Activated CD4-positive, alpha-beta T cell treated with anti-CD3 and anti-CD28 coated beads, Interleukin-2, amount 50 U/mL, for 1 hour (primary cell): ENCODE results near the gene SECTM1.
A peak's percentile ranks its signal among the peaks of the same experiment; 100 is the strongest.

Experiments used
- DNase-seq: peaks from one replicate; pipeline ENCODE4 v3.0.0-alpha.2; 2020

Gene SECTM1

DNA sequence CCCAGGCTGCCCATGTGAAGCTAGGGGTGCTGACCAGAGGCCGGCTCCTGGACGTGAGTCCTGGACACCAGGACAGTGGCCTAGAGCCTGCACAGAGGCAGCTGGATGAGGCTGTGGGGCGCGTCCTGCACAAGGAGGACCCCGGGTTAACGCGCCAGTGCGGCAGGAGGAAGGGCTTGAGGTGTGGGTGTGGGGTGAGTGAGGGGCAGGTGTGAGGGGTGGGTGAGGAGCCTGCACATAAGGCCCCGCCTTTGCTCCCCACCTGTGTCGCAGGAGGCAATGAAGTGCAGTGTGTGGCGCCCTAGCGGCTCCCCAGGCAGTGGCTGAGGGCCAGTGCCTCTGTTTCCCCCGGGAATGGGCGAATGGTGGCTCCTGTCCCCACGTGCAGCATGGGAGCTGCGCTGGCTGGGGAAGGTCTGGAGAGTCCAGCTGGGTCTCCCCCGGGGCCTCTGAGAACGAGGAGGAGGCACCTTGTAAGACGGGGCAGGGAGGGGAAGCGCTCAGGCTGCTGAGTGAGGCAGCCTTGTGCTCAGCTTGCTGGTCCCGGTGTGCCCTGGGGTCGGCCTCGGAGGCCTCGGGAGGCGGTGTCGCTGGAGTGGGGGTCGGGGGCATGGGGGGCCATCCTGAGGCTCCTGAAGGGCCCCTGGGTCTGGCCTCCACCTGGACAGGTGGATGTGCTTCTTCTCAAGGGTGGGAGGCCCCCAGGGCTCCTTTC is 19.4 kb downstream of the SECTM1 start:
- DNase-seq: no peak

DNA sequence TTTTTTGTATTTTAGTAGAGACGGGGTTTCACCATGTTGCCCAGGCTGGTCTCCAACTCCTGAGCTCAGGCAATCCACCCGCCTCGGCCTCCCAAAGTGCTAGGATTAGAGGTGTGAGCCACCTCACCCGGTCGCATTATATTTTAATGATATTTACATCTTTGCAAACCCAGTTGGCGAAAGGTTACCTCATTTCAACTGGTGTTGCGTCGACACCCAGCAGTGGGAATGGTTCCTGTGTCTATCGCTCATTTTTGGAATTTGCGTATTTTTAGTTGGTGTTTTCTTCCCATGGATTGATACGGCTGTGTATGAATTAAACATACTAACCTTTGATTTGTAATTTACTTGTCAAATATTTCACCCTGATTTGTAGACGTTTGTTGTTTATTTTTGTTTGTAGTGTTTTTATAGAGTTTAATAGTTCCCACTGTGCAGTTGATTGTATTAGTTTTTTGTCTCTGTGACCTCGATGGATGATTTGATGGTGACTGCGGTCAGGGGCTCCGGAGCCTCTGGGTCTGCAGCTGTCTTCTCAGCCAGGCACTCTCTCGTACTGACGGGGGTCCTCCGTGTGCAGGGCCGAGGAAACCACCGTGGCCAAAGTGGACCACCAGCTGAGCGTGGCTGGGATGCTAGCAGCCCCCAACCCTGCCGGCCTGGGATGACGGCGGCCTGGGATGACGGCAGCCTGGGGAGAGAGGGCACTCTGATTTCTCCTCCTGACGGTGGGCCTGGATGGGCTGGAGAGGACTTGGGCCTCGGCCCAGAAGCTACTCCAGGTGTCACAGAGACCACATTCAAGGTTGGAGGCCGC is 20.2 kb downstream of the SECTM1 start:
- DNase-seq: no peak

DNA sequence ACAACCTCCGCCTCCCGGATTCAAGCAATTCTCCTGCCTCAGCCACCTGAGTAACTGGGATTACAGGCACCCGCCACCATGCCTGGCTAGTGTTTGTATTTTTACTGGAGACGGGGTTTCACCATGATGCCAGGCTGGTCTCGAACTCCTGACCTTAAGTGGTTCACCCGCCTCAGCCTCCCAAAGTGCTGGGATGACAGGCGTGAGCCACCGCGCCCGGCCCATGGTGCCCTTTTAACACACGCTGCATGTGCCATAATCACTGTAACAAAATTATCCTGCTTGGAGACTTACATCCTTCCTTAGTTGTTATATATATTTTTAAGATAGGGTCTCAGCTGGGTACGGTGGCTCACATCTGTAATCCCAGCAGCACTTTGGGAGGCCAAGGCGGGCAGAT is 21.6 kb downstream of the SECTM1 start:
- no peak for DNase-seq

DNA sequence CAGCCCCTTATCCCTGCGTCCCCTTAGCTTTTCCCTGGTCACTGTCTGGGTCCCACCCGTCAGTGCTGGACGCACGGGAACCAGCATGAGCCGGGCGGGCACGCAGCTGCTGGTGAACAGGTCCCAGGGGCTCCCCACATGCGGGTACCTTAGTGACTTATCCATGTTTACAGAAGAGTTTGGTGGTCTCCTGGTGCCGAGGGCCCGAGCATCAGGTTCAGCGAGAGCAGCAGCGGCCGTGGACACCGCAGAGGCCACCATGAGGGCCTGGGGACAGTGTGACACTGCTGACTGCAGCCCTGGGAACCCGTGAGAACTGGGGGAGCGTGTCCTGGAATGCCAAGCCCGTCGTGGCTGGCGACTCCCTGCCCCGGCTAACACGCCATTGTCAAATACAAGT is 22.7 kb downstream of the SECTM1 start:
- DNase-seq: no peak

DNA sequence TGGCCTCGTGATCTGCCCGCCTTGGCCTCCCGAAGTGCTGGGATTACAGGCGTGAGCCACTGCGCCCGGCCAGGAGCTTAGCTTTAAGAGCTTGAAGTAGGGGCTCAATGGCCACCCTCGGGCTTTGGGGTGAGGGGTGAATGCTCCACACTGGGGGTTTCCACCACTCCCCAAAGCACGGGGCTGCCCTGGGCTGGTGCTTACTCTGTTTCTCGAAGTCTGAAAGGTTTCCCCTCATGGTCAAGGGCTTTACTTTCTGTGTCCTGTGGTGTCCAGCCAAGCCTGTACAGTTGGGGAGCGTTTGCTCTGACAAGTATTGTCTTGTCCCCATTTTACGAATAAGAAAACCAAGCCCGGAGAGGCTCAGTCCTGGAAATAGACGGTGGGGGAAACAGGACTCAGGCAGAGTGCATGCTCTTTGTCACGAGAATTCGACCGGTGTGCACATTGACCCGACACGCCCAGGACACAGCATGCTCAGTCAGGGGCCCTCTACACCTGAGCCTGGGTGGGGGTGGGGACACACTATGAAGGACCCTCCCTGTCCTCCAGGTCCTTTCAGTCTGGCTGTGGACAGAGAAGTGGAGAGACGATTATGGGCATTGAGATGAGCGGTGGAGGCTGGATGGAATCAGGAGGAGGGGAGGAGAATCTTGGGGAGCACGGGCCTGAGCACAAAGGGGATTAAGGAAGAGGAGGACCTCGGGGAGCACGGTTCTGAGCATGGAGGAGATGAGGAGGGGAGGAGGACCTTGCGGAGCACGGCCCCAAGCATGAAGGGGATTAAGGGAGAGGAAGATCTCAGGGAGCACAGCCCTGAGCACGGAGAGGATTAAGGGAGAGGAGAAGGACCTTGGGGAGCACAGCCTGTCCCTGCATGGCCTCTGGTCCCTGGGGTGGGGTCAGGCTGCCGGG is 23.7 kb downstream of the SECTM1 start:
- DNase-seq: no peak

DNA sequence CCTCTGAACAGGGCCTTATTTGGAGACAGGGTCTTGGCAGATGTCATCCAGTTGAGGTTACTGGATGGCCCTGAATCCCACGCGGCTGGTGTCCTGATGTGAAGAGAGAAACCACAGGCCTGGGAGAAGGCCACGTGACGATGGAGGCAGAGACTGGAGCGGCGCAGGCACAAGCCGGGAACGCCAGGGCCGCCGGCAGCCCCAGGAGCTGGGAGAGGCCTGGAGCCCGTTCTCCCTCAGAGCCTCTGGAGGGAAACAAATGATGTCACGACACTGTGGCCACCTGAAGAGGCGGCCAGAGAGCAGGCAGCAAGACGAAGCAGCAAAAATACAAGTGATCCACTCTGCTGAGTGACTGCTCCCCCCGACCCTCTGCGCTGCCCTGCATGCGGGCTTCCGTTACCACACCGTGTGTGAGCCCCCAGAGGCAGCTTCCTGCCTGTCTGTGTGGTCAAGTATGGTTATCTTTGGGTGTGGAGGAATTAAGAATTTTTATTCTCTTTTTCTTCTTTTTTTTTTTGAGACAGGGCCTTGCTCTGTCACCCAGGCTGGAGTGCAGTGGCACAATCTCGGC is 27.8 kb downstream of the SECTM1 start:
- DNase-seq: no peak

DNA sequence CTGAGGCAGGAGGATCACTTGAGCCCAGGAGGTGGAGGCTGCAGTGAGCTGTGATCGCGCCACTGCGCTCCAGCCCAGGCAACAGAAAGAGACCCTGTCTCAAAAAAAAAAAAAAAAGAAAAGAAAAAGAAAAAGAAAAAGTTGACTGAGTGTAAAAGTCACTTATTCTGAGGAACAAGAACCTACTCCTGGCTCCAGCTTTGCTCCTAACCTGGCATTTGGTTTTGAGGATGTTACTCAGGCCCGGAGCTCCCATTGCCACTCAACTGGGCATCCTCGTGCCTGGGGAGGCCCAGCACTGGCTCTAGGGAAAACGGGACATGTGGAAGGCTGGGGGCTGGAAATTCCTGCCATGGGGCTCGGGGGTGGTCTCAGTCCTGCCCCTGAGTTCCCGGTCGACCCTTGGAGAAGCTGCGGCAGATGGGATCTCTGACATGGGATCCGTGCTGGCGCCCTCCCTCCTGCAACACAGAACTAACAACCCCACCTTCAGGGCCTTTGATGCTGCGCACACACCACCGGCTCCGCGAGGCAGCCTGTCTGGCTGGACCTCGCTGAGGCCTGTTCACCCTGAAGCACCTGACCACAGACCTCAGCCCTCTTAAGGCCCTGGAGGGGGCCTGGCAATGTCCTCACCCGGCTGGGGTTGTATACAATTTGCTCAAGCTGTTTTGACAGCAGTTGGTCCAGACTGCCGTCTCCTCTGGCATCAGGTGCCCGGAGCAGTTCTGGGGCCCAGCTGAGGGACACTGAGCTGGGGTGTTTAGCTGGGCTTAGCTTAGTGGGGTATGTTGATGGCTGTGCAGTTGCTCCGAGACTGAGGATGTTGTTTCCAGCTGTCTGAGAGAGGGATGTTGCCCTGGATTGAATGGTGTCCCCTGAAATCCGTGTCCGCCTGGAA is 28.5 kb downstream of the SECTM1 start:
- no peak for DNase-seq

DNA sequence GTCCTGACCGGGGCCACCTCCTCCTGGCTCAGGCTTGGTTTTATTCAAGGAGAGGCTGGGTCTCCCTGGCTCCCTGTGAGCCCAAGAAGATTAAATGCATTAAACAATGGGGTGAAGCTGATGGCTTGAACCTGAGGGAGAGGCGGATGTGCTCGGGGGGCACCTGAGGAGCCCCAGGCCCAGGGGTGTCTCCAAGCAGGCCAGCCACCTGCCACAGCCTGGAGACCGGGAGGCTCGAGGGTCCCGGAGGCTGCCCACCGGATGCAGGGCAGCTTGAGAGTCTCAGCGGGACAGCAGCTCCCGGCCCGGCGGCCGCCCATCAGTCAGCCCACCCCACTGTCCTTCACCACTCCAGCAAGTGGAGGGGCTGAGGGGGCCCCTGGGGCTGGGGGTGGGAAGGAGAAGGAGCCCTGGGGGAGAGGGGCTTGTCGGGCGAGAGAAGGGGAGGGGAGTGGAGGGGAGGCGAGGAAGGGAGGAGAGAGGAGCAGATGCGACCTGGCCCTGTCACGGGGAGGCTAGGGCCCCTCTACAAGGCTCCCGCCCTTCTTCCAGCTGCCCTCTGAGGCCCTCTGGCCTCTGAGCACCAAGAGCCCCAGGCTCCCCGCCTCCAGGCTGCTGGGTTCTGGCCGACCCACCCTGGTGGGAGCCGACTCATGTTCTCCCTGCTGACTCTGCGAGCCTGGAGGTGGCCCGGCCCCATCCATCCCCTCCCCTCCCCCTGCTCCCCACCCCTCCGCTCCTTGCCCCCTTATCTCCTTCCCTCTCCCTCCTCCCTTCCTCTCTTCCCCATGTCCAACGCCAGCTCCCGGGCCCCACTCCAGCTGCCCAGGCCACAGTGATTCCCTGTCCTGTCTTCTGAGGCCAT is 29.4 kb downstream of the SECTM1 start:
- DNase-seq: no peak

DNA sequence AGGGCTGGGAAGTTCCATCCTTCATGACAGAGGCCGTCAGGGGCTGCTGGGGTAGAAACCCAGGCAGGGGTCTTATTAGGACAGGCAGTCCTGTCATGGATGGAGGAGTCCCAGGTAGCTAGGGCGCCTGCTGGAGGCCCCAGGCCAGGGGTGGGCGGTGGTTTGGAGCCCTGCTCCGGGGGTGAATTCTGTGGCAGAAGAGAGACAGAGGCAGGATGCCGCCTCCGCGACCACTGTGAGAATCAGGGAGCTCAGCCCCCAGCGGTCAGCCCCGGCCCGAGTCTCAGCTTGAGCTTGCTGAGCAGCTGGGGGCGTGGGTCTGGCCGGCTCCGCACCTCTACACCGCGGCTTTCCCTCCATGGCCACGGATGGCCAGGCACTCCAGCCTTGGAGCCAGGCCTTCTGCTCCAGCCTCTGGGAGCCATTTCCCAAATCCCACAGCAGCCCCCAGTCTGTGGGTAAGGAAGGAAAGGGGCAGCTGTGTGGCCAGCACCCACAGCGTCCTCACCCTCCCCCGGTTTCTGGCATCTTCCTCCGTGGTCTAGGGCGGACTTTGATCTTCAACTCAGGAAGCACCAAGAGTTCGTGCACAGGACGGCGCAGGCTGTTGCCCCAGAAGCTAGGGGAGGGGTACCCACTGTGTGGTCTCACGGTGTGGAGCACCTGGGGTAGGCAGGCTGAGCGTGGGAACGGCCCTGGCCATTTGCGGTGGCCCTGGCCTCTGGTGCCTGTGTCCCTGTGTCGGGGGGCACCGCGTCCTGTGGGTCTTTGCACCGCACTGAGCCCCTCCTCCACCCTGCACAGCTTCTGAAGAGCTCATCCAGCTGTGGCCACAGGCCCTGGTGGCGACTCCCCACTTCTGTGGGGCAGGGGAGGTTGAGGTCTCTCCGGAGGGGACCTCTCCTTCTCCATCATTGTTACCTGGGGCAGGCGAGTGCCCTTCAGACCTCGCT is 30.3 kb downstream of the SECTM1 start:
- peak; percentile 51 for DNase-seq

DNA sequence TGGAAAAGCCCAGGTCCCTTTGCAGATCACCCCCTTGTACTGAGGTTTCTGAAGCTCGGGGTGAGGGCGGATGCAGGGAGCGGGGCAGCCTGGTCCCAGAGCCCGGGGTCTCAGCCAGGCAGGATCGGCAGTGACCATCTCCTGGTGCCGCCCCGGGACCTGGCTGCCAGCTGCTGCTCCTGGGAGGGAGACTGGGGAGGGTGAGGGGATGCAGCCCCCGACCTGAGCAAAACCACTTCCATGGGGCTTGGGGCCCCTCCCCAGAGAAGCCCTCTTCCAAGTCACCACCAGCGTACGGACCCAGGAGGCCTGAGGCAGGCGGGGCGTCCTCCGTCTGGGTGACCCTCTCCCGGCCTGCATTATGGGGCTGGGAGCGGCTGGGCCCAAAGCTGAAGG is 31.0 kb downstream of the SECTM1 start:
- no peak for DNase-seq

DNA sequence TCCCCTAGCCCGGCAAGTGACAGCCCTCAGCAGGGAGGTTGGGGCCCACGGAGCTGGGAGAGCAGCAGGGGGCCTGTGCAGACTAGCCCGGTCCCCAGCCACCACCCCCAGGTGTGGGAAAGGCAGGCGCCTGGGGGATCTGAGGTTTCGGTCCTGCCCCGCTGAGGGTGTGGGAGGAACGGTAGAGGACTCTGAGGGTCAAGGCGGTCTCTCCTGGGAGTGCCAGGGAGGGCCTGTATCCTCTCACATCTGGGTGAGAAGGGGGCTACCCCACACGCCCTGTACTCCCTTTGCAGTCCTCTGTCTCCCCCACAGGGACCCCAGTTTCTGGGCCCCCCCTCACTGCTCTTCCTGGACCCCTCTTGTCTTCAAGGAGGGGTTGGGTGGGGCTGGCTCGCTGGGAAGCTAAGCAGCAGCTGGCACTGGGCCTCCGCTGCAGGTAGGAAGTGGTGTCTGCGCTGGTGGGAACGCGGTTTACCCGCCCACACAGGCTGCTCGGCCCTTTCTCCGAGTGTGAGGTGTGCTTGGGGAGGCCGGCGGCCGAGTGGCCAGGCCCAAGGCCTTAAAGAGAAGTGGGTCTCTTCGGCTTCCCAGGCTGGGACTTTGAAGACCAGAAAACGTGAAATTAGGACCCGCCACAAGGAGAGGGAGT is 31.5 kb downstream of the SECTM1 start:
- DNase-seq: peak; percentile 54

DNA sequence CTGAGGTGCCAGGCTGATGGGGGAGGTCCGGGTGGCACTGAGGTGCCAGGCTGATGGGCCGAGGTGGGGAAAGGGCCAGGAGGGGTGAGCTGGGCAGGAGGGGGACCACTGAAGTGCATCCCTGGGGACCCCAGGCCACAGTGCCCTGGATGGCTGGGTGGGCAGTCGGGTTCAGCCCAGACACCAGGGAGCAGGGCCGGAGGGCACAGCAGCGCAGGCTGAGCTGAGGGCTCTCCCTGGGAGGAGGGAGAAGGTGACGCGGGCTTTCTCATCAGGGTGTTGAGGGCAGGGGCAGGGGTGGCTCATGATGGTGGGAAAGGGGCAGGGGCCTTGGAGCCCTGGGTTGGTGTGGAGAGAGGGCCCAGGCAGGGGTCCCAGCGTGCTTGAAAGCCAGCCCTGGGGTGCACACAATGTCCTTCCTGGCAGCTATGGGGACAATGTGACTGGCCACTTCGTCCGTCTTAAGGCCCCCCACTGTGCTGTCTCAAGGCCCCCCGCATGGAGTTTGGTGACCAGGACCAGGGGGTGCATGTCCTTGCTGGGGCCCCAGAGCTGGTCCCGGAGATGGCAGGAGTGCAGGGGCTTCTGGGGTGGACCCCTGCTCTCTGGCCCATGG is 32.2 kb downstream of the SECTM1 start:
- DNase-seq: no peak

DNA sequence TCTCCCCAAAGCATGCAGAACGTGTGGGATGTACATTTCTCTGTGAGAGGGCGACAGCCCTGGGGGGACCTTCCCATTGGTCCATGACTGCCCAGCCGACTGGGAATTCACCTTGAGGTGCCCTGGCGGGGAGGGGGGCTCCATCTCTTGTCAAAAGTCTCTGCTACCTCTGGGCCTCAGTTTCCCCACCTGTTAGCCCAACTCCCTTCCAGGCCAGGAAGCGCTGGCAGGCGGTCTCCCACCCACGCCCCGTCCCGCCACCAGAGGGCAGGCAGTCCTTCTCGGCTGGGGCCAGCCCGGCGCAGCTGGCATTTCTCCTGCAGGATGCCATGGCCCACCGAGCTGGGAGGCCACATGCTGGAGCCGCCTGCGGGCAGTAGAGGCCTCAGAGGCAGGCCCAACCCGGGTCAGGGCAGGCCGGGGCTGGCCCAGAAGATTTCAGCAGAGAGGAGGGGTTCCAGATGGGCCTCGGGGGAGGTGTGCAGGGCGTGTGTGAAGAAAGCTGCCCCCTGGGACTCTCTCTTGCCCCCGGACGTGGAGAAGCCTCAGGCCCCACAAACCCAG is 32.8 kb downstream of the SECTM1 start:
- DNase-seq: peak; percentile 75

DNA sequence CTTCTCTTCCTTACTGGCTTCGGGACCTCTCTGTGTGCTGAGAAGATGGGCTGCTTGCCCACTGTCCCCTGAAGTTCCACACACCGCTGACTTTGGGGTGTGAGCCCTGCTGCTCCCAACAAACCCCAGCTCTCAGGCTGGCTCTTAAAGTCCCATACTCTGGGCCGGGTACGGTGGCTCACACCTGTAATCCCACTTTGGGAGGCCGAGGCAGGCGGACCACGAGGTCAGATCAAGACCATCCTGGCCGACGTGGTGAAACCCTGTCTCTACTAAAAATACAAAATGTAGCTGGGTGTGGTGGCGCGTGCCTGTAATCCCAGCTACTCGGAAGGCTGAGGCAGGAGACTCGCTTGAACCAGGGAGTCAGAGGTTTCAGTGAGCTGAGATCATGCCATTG is 33.3 kb downstream of the SECTM1 start:
- DNase-seq: no peak

DNA sequence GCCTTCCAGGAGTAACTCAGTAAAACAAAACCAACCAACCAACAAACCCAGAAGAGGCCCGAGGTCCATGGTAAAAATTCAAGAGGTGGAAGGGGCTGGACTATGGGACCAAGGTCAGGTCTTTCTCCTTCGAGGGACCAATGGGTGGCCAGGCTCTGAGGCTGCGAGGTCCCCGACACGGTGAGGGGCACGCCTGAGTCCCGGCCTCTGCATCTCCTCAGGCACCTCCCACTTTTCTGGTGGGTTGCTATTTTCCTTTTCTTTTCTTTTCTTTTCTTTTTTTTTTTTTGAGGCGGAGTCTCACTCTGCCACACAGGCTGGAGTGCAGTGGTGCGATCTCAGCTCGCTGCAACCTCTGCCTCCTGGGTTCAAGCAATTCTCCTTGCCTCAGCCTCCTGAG is 34.1 kb downstream of the SECTM1 start:
- no peak for DNase-seq

DNA sequence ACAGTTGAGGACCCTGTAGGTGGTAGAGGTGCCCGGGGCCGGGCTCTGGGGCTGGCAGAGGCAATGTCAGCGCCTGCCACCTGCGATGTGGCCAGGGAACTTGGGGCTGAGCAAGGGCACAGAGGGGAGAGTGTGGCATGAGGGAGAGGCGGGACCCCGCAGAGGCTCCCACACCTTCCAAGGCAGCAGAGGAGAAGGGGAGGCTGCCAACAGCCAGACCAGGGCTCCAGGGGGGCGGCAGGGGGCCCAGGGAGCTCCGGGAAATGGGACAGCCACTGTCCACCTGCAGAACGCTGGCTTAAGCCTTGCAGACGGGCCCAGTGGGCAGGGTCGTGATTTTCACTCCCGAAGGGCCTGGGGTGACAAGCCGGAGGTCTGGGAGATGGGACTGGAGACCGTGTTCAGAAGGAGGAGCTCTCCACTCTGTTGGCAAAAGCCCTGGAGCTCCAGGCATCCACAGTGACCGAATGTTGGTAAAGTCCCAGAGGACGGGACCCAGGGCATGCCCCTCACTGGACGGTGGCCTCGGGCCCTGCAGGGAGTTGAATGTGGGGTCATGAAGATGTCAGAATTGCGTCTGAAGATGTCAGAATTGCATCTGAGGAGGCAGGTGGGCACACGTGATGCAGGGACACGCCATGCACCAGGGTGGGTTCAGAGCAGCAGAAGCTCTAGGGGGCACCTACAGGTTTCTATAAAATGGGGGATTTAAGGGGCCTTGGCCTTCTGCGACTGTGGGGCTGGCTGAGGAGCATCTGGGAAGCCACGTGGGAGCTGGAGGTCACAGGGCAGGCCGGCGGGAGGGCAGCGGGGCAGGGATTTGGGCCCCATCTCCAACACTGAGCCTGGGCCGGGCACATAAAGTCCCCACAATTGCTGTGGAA is 34.8 kb downstream of the SECTM1 start:
- no peak for DNase-seq
